GM19043 (cell line): ENCODE data around the gene ZMYM1.
"Not testable (repeated sequence)": the region's sequence is repeated elsewhere in the genome, so short reads cannot be mapped to it uniquely, and the experiment has no call there.

Experiments used
- ATAC-seq: cut with Tn5 transposase; IDR thresholded peaks from one replicate; pipeline ENCODE4 v1.9.1; 2021; ENCODE audit warnings: low read depth; ENCODE audit not compliant: unreplicated experiment

Gene ZMYM1

GRCh38 chr1:35073265-35073811 is 5.8 kb upstream of the ZMYM1 start:
- no peak for ATAC-seq

- not testable (repeated sequence) for ATAC-seq
These were observed 2.8 kb upstream of the ZMYM1 start for GRCh38 chr1:35076426-35076825.

- ATAC-seq: no peak
These were observed 1.1 kb downstream of the ZMYM1 start for GRCh38 chr1:35080171-35080854.

- ATAC-seq: no peak
These were observed 6.2 kb downstream of the ZMYM1 start for GRCh38 chr1:35085421-35085820.

- ATAC-seq: no peak
These were observed 18.0 kb downstream of the ZMYM1 start for GRCh38 chr1:35097224-35097623.

GRCh38 chr1:35111106-35111505 is 31.9 kb downstream of the ZMYM1 start:
- ATAC-seq: no peak

GRCh38 chr1:35112668-35113067 is 33.5 kb downstream of the ZMYM1 start:
- ATAC-seq: no peak

GRCh38 chr1:35115459-35116383 is 36.5 kb downstream of the ZMYM1 start:
- ATAC-seq: no peak

GRCh38 chr1:35120458-35121133 is 41.4 kb downstream of the ZMYM1 start:
- no peak for ATAC-seq

GRCh38 chr1:35122311-35122710 is 43.1 kb downstream of the ZMYM1 start:
- ATAC-seq: no peak

- ATAC-seq: no peak
These were observed 47.4 kb downstream of the ZMYM1 start for GRCh38 chr1:35126546-35126945.

GRCh38 chr1:35129080-35129479 is 49.9 kb downstream of the ZMYM1 start:
- ATAC-seq: no peak

GRCh38 chr1:35136780-35137179 is 57.6 kb downstream of the ZMYM1 start:
- no peak for ATAC-seq

- ATAC-seq: not testable (repeated sequence)
These were observed 58.4 kb downstream of the ZMYM1 start for GRCh38 chr1:35137590-35137989.

- ATAC-seq: not testable (repeated sequence)
These were observed 63.1 kb downstream of the ZMYM1 start for GRCh38 chr1:35142294-35142693.

- ATAC-seq: not testable (repeated sequence)
These were observed 63.5 kb downstream of the ZMYM1 start for GRCh38 chr1:35142728-35143127.

- ATAC-seq: no peak
These were observed 64.7 kb downstream of the ZMYM1 start for GRCh38 chr1:35143737-35144508.

- not testable (repeated sequence) for ATAC-seq
These were observed 66.8 kb downstream of the ZMYM1 start for GRCh38 chr1:35145892-35146549.

GRCh38 chr1:35151220-35151619 is 72.0 kb downstream of the ZMYM1 start:
- no peak for ATAC-seq

- no peak for ATAC-seq
These were observed 85.7 kb downstream of the ZMYM1 start for GRCh38 chr1:35164893-35165292.
